ENCODE results near the gene LYST. TPM values are rescaled to one million over a fixed set of nuclear protein-coding genes. Genes with fewer than 3 reads are reported as not detected.
A peak's percentile ranks its signal among the peaks of the same experiment; 100 is the strongest.

LYST gene
- total RNA-seq, 2 experiments from 2014 or later, result 63.8 to 76.2 TPM

DNA sequence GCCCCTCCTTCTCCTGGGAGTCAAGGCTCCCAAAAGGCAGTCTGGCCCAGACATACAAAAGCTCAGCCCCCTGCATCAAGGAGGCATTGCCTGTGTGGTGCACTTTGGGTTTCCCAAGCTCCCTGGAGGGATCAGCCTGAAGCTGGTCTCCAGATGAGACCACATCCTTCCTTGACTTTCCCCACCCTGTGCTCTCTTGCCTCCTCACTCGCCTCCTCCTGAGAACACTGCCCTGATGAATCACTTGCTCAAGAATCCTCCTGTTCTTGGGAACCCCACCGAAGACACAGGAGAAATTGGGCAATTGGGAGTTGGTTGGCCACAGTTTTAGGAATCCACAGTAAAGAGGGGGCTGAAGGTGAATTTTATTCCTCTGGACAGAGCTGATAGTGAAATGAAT lies 34.8 kb upstream of the LYST start:
- Mint-ChIP-seq H3K27ac (no peak overlapping the region), H3K9me3 (no peaks in the 10 kb centered on the region), H3K36me3 (no peaks in the 10 kb centered on the region), H3K27me3 (no peaks in the 10 kb centered on the region), H3K4me3 (no peak overlapping the region), H3K4me1 (peaks cover 9% of the 10 kb centered on the region)
- no peak for DNase-seq

DNA sequence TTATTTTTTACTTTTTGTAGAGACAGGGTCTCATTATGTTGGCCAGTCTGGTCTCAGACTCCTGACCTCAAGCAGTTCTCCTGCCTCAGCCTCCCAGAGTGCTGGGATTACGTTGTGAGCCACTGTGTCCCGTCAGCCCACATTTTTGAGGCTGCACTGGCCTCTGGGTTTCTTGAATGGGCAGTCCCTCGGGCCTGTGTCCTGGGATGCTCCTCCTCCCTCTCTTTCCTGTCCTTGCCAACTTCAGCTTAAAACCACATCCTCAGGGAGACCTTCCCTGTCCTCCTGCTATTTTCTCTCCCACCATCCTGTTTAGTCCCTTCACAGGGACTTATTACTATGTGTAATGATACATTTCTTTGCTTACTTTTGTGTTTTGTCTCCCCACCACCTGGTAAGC lies 31.4 kb upstream of the LYST start:
- Mint-ChIP-seq H3K4me1 (peaks cover 9% of the 10 kb centered on the region), H3K27me3 (no peaks in the 10 kb centered on the region), H3K36me3 (no peaks in the 10 kb centered on the region), H3K9me3 (no peaks in the 10 kb centered on the region), H3K27ac (no peak overlapping the region), H3K4me3 (no peak overlapping the region)
- DNase-seq, result no peak

DNA sequence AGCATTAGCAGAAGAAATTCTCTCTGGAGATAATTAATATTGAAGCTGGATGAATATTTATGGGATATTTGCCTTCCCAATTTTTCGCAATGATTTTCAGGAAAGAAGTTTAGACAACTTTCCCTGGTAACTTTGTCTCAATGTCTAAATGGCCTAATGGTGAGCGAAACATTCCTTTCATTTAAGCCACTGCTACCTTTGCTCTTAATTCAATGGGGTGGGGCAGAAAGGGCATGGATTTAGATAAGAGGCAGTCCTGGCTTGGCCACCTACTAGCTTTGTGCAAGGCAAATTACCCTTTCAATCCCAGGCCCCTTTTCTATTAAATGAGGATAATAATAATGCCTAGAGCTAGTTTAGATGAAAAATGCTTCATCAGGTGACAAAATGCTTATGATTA lies 27.1 kb upstream of the LYST start:
- Mint-ChIP-seq H3K27me3 (no peaks in the 10 kb centered on the region), H3K36me3 (no peaks in the 10 kb centered on the region), H3K4me3 (no peak overlapping the region), H3K9me3 (peaks cover under 1% of the 10 kb centered on the region), H3K27ac (no peak overlapping the region), H3K4me1 (peaks cover 12% of the 10 kb centered on the region)
- no peak for DNase-seq

DNA sequence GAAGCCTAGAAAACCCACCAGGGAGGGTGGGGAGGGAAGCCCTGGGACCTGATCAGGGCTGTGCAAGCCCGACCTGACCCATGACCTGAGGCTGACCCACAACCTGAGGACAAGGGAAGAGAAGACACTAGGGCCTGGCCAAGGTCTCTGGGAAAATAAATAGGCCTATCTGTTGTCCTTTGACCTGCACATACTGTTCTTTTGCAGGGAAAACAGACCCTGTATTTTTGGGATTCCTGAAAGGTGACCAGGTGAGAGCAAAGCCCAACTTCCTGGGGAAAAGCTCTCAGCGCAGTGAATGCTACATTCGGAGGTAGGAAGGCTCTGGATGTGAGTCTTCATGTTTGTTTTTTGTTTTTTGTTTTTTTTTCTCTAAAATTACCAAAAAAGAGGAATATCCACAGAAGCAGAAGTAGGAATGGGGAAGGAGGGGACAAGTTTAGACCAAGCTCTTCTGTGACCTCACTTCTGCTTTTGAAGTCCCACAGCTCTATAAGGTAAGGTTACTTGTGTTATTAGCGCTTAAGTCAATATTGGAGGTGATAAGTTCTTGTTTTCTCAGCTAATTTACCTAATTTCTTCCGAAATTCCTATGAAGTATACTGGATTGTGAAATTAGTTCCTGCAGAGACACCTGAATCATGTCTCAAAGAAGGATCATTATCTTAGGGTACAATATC lies 26.2 kb upstream of the LYST start:
- H3K9me3 Mint-ChIP-seq, result peaks cover 5% of the 10 kb centered on the region
- DNase-seq, result no peak
- H3K4me1 Mint-ChIP-seq, result peaks cover 21% of the 10 kb centered on the region
- peaks cover 3% of the 10 kb centered on the region for H3K36me3 Mint-ChIP-seq
- no peaks in the 10 kb centered on the region for H3K27me3 Mint-ChIP-seq
- no peak overlapping the region for H3K4me3 Mint-ChIP-seq
- H3K27ac Mint-ChIP-seq, result no peak overlapping the region

DNA sequence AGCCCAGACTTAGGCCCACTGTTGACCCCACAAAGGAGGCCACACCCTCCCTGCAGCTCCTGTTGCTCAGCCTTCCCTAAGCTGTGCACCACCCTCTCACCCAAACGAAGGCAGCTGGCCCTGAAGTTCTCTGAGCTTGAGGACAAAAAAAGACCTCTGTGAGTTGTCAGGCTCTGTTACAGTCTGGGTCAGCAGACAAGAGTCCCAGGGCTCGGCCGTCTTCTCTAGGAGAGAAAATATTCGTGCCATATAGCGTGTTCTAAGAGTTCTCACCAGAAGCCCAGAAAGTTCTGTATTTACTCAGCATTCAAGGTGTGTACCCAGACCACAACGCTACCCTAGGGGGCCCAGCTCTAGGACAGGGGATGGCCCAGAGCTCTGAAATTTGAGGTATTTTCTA lies 25.5 kb upstream of the LYST start:
- Mint-ChIP-seq H3K4me1 (peaks cover 27% of the 10 kb centered on the region), H3K4me3 (no peak overlapping the region), H3K9me3 (peaks cover 5% of the 10 kb centered on the region), H3K36me3 (peaks cover 3% of the 10 kb centered on the region), H3K27me3 (no peaks in the 10 kb centered on the region), H3K27ac (peak overlapping the region; percentile 17)
- no peak for DNase-seq

DNA sequence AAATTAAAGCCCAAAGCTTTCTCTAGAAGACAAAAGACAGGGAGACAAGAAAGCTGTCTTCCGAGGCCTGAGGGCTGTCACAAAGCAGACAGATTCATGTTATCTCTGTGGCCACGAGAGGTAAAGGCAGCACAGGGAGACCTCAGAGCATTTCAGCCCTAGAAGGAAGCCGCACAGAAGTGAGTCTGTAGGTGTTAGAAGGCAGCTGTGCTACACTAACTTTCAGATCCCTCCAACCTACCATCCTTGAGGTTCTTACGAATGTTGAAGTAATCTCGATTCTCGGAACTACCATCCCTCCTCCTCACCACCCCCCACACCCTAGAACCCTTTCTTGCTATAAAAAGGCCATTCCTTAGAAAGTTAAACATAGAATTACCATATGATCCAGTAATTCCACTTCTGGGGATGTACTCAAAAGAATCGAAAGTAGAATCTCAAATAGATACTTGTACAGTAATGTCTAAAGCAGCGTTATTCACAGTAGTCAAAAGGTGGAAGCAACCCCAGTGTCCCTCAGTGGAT lies 21.5 kb upstream of the LYST start:
- H3K27me3 Mint-ChIP-seq, result no peaks in the 10 kb centered on the region
- DNase-seq, result peak; percentile 70
- H3K4me1 Mint-ChIP-seq, result peaks cover 49% of the 10 kb centered on the region
- peaks cover 6% of the 10 kb centered on the region for H3K36me3 Mint-ChIP-seq
- peaks cover 6% of the 10 kb centered on the region for H3K9me3 Mint-ChIP-seq
- H3K4me3 Mint-ChIP-seq, result peak overlapping the region; percentile 22
- H3K27ac Mint-ChIP-seq, result peak overlapping the region; percentile 92

DNA sequence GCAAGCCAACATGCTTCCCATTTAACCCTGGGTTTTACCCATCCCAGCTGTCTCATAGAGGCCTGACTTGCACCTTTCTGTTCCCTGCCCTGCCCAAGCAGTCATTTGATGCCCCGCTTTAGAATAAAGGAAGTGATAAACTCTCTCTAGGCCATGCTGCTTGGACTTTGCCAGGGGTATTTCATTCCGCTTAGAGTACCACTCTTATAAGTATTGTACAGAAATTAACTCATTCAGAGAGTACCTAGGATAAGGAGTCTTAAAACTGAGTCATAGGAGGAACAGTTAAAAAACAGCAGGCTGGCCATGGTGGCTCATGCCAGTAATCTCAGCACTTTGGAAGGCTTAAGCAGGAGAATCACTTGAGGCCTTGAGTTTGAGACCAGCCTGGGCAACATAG lies 21.0 kb upstream of the LYST start:
- H3K9me3 Mint-ChIP-seq, result peaks cover 6% of the 10 kb centered on the region
- H3K4me3 Mint-ChIP-seq, result peak overlapping the region; percentile 27
- H3K27ac Mint-ChIP-seq, result peak overlapping the region; percentile 92
- H3K36me3 Mint-ChIP-seq, result peaks cover 6% of the 10 kb centered on the region
- H3K4me1 Mint-ChIP-seq, result peaks cover 54% of the 10 kb centered on the region
- peak; percentile 21 for DNase-seq
- no peaks in the 10 kb centered on the region for H3K27me3 Mint-ChIP-seq

DNA sequence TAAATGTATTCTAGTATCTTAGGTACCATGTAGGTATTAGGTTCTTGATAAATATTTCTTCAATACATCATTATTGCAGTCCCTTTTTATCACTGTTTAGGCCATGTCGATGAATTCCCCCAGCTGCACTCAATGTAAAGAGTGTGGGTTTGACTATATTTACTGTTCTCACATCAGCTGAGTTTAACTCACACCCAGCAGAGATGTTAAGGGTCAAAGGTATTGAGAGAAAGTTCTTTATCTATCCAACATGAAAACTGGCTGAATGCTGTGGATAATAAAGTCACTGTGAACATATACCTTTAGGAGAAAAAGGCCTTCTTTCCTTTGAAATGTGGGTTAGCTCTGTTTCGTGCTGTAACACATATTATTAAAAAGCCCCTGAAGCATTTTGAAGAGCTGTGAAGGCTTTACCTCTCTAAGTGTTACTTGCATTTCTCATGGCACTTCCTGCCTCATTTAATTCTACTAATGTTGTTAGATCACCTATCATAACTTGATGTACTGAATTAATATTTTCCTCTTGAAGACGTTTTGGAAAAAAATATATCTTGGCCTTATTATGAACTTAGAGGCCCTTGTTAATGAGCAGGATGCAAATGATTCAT lies 19.1 kb upstream of the LYST start:
- Mint-ChIP-seq H3K9me3 (peaks cover 6% of the 10 kb centered on the region), H3K4me3 (peak overlapping the region; percentile 18), H3K4me1 (peaks cover 48% of the 10 kb centered on the region), H3K27me3 (no peaks in the 10 kb centered on the region), H3K36me3 (peaks cover 6% of the 10 kb centered on the region), H3K27ac (peak overlapping the region; percentile 91)
- DNase-seq, result no peak

DNA sequence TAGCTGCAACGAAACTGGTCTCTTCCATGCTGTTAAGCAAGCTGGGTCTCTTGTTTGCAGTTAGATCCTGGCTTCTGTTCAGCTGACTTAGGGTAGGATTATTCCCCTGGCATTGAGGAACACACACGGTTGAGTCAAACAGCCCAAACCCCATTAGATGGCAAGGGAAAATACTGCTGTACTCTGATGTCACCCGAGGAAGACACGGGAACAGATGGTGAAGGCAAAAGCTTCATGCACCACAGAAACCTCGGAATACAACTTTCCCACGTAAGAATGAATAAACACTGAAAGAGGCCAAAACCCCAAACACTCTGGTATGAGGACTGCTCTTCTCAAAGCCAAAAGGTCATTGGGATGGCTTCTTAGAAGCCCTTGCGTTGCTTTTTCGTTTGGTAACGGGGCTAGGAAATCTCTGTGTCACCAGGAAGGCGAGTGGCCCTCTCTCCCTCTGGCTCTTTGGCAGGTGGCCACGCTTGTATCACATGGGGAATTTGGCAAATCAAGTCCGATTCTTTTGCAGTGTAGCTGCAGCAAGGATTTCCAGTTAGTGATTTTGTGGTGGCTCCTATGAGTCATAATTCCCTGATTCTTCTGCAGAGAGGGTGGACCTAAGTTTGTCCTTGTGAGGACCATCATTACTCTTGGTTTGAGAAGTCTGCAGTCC lies 16.7 kb upstream of the LYST start:
- Mint-ChIP-seq H3K27ac (peak overlapping the region; percentile 70), H3K36me3 (peaks cover 3% of the 10 kb centered on the region), H3K4me1 (peaks cover 55% of the 10 kb centered on the region), H3K9me3 (peaks cover 2% of the 10 kb centered on the region), H3K4me3 (peak overlapping the region; percentile 64), H3K27me3 (no peaks in the 10 kb centered on the region)
- peak; percentile 58 for DNase-seq

DNA sequence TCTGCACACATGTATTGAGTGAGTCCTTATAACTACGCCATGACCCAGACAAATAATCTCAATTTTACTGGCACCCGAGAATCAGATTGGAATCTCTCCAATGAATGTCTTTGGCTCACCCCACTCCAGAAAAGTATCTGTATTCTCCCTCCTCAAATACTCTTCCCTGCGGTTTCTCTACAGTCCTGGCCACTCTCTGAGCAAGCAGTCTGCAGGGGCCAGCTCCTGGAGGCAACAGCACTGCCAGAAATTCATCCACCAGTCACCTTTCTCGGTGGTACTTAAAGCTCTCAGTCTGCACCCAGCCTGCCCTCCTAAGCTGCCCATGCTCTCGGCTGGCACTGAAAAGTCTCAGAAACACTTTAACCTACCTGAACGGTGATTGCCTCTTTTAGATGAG lies 16.1 kb upstream of the LYST start:
- Mint-ChIP-seq H3K9me3 (peaks cover 2% of the 10 kb centered on the region), H3K27me3 (no peaks in the 10 kb centered on the region), H3K4me3 (peak overlapping the region; percentile 64), H3K4me1 (peaks cover 54% of the 10 kb centered on the region), H3K36me3 (peaks cover 3% of the 10 kb centered on the region), H3K27ac (peak overlapping the region; percentile 70)
- no peak for DNase-seq

DNA sequence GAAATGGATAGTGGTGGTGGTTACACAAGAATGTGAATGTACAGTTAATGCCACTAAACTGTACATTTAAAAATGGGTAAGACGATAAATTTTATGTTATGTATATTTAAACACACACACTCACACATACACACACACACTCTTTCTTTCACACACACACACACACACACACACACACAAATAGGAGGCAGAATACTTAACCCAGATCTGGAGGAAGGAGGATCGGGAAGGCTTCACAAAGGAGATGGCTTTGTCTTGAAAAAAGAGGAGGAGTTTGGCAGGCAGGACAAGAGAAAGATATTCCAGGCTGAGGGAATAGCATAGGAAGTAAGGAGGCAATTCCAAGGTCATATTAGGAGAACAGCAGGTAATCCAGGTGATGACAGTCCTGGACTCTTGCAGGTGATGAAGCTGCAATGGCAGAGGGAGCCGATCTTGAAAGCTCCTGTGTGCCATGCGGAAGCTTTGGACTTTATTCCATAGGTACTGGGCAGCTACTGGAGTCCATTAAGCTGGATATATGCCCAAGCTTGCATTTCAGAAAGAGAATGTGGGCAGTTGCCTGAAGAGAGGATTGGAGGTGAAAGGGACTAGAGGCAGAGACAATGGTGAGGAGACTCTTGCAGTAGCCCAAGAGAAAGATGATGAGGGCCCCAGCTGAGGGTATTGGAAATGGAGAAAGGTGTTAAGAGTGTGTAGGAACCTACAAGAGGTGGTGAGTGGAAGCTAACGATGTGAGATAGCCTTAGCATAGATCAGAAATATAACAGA lies 15.4 kb upstream of the LYST start:
- no peak overlapping the region for H3K27ac Mint-ChIP-seq
- peaks cover 6% of the 10 kb centered on the region for H3K36me3 Mint-ChIP-seq
- peaks cover 2% of the 10 kb centered on the region for H3K9me3 Mint-ChIP-seq
- peak overlapping the region; percentile 64 for H3K4me3 Mint-ChIP-seq
- peaks cover 51% of the 10 kb centered on the region for H3K4me1 Mint-ChIP-seq
- no peak for DNase-seq
- no peaks in the 10 kb centered on the region for H3K27me3 Mint-ChIP-seq

DNA sequence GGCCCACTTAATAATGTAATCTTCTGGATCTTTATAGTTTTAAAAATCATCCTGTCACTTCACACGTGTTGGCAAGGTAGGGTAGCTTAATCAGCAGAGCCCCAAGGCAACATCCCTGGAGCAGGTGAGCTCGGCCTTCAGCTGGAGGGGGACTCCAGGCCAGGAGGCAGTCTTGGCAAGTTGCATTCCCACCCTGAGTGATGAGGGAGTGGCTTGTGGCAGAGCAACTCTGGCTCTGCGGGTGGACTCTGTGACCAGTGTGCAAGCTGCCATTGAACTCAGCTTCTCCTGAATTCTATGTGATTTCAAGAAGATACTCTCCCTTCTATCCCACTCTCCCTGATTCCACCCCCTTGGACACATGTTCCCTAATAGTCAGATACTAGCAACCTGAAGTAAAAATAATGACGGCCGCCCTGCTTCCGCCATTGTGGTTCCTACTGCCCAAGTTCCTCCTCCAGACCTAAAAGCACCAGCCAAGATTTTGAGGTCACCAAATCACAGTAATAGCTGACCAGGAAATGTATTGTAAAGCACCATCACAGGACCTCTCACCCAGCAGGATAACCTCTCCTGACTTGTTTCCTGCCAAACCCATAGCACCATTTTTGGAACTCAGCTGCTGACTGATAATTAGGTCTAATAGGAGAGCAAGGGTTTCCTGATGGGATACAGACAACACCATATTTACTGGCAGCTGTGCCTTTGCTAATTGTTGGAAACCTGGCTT lies 11.5 kb upstream of the LYST start:
- Mint-ChIP-seq H3K4me1 (peaks cover 66% of the 10 kb centered on the region), H3K27ac (peak overlapping the region; percentile 81), H3K36me3 (peaks cover 5% of the 10 kb centered on the region), H3K9me3 (no peaks in the 10 kb centered on the region), H3K4me3 (no peak overlapping the region), H3K27me3 (no peaks in the 10 kb centered on the region)
- no peak for DNase-seq

DNA sequence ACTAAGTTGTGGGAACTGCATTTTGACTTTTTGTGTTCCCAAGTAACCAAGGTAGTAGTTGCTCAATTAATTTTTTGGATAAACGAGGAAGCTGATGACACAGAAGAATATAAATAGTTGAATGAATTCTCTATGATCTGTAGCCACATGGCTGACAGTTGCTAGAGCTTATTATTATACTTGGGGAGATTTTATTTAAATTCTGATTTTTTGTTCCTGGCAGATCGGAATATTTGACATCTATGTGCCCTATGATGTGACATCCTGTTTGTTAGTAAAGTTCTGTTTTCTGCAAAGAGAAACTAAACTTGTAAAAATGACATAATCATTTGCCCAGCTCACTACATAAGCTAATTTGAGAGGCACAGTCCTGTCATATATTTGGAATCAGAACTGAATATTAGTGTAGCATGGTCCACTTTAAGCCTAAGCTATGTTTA lies 9.7 kb upstream of the LYST start:
- no peak for DNase-seq
- no peaks in the 10 kb centered on the region for H3K9me3 Mint-ChIP-seq
- peaks cover 13% of the 10 kb centered on the region for H3K36me3 Mint-ChIP-seq
- H3K27ac Mint-ChIP-seq, result peak overlapping the region; percentile 81
- H3K4me3 Mint-ChIP-seq, result peak overlapping the region; percentile 26
- peaks cover 76% of the 10 kb centered on the region for H3K4me1 Mint-ChIP-seq
- no peaks in the 10 kb centered on the region for H3K27me3 Mint-ChIP-seq

DNA sequence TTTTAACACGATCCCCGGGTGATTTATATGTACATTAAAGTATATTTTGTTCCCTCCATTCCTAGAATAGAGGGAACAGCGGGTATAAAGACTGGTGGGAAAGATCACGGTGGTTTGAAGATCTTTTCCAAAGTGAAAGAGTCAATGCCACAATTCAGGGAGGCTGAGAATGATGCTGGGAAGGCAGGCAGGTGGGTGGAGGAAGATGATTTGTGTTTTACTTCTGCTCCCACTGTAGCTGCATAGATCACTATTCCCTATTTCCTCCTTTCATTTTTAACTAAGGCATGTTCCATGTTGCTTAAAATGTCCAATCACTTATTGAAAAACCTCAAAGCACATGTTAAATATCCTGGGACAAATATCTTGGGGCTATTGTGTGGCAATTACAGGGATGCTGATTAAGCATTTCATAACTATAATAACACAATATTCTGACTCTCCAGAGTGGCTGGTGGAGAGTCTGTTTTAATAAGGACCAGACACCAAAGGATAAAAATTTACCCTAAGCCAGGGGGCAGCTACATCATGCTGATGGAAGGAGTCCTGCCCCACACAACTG lies 8.4 kb upstream of the LYST start:
- no peaks in the 10 kb centered on the region for H3K27me3 Mint-ChIP-seq
- H3K36me3 Mint-ChIP-seq, result peaks cover 15% of the 10 kb centered on the region
- H3K4me1 Mint-ChIP-seq, result peaks cover 74% of the 10 kb centered on the region
- no peak overlapping the region for H3K4me3 Mint-ChIP-seq
- no peak for DNase-seq
- H3K27ac Mint-ChIP-seq, result peak overlapping the region; percentile 81
- no peaks in the 10 kb centered on the region for H3K9me3 Mint-ChIP-seq
